C4-2B (cell line): ENCODE data around the gene ARVCF.

Experiments
- H3K27ac ChIP-seq: fragments of 450-650 bp; 2 replicates; pipeline ENCODE4 v1.5.1; 2017
- CTCF ChIP-seq: fragments of 450-650 bp; conservative IDR thresholded peaks from 2 replicates; pipeline ENCODE4 v1.5.1; 2017; ENCODE audit warnings: mild to moderate bottlenecking
- ZFX ChIP-seq: fragments of 450-650 bp; IDR thresholded peaks from 2 replicates; pipeline ENCODE4 v1.6.1; 2017

Gene ARVCF

GRCh38 chr22:19991395-19991644 is 25.3 kb downstream of the ARVCF start:
- no peak for TF ChIP-seq CTCF
- TF ChIP-seq ZFX = no peak
- H3K27ac ChIP-seq = no peak overlapping the region

- TF ChIP-seq CTCF (no peak), ZFX (no peak)
Measured at GRCh38 chr22:19990609-19991394, 25.8 kb downstream of the ARVCF start.

DNA sequence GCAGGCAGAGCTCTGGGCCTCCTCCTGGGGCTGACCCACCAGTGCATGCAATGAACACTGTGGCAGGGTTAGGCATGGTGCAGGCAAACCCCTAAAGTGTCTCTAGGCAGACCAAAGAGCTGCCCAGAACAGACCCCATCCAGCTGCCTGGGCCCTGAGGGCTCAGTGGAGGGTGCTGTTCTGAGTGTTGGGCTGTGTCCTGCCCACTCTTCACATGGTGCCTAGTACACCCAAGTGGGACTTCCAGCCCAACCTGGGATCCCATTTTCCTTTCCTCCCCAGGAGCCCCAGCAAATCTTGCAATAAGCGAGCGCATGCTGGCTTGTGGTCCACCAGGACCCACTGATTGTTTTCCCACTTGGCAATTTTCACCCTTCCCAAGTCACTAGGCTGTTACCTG is 26.4 kb downstream of the ARVCF start:
- TF ChIP-seq ZFX (no peak), CTCF (no peak)
- H3K27ac ChIP-seq = no peak overlapping the region

More at GRCh38 chr22:19990609-19991394, 25.8 kb downstream of the ARVCF start:
- no peak overlapping the region for H3K27ac ChIP-seq

- no peak overlapping the region for H3K27ac ChIP-seq
Measured at GRCh38 chr22:19989725-19990067, 26.9 kb downstream of the ARVCF start.

GRCh38 chr22:19988965-19989724 is 27.5 kb downstream of the ARVCF start:
- H3K27ac ChIP-seq = no peak overlapping the region
- no peak for TF ChIP-seq CTCF
- no peak for TF ChIP-seq ZFX

More at GRCh38 chr22:19989725-19990067, 26.9 kb downstream of the ARVCF start:
- no peak for TF ChIP-seq ZFX

- H3K27ac ChIP-seq = no peak overlapping the region
- TF ChIP-seq ZFX (no peak), CTCF (no peak)
Measured at GRCh38 chr22:19988331-19988808, 28.3 kb downstream of the ARVCF start.

DNA sequence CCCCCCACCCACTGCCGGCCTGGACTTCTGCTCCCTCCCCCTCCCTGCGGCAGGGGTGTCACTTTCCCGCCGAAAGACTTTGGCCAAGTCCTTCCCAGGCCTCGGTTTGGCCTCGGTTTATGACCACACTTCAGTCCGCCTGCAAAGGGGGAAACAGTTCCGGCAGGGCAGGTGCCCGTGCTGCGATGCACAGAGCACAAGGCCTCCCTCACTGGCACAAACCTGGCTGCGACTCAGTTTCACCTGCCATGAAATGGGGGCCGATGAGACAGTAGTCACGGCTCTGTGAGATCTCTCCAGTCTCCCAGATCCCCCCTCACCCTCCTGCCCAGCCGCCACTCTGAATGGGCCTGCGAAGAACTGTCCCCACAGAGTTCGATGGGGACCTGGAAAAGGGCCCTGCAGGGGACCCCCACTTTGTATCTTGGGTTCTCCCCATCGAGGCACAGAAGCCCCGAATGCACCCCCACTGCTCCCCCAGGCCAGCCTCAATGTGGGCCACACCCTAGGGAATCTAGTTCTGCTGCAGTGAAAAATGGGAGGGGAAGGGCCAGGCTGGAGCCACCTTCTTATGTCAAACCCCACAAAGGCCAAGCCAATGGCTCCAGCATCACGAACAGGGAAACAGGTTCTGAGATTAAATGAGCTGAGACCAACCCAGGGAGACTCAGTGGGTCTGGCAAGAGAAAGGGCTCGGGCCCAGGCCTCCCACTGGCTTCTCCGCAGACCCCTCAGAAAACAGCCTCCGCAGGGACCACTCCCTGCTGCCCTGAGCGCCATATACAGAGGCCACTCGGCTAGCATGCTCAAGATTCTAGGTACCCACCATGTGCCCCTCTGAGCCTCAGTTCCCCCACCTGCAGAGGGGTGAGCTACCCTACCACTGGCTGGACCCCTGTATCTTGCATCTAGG is 29.0 kb downstream of the ARVCF start:
- TF ChIP-seq CTCF = no peak
- TF ChIP-seq ZFX = no peak
- no peak overlapping the region for H3K27ac ChIP-seq
